Body of pancreas (tissue), 4 donors: Measurements from ENCODE around the gene AVPR1B. TPM values are rescaled to one million over a fixed set of nuclear protein-coding genes. Genes with fewer than 3 reads are reported as not detected.

Experiments
- ATAC-seq: fragments of 150-250 bp; one replicate; pipeline ENCODE4 v1.9.1; 2016
- DNase-seq, 4 donors: peaks; one replicate each; pipeline ENCODE4 v3.0.0-alpha.2; 2019
- H3K27ac ChIP-seq, 4 donors: fragments of 200-600 bp; sonication (generic); 1 replicate in 3 of 4; 2 replicates in 1 of 4; pipeline versions ENCODE4 v1.5.1 to v1.6.1; 2016 to 2019; ENCODE audit warnings: mild to moderate bottlenecking in 1 of 4, mixed read lengths in 1 of 4, moderate library complexity in 1 of 4
- H3K27me3 ChIP-seq, 2 donors: fragments of 200-600 bp; sonication (generic); one replicate each; pipeline ENCODE4 v1.6.0; 2016; ENCODE audit warnings: mild to moderate bottlenecking in 1 of 2
- H3K36me3 ChIP-seq, 2 donors: fragments of 200-600 bp; sonication (generic); replicated peaks in 1 of 2; 2 replicates each; pipeline ENCODE4 v1.5.1; 2016; ENCODE audit warnings: low read depth in 2 of 2; ENCODE audit not compliant: insufficient read depth in 1 of 2
- H3K4me1 ChIP-seq: fragments of 200-600 bp; sonication (generic); one replicate; pipeline ENCODE4 v1.6.0; 2016
- H3K4me3 ChIP-seq, 2 donors: fragments of 200-600 bp; sonication (generic); 1 replicate in 1 of 2; 2 replicates in 1 of 2; pipeline ENCODE4 v1.5.1; 2016 to 2019
- H3K9me3 ChIP-seq, 3 donors: fragments of 200-600 bp; sonication (generic); 1 replicate in 2 of 3; 2 replicates in 1 of 3; pipeline ENCODE4 v1.5.1; 2016
- CTCF ChIP-seq, 7 experiments: fragments of 450-650 bp in 4 of 7; fragments of 200-600 bp in 3 of 7; sonication (generic) in 3 of 7; IDR thresholded peaks; one replicate each; pipeline ENCODE4 v1.5.1; 2016 to 2019; ENCODE audit warnings: antibody characterized with exemption in 7 of 7
- POLR2A ChIP-seq, 3 donors: fragments of 450-650 bp; IDR thresholded peaks; one replicate each; pipeline ENCODE4 v1.6.1; 2016; ENCODE audit warnings: antibody characterized with exemption in 3 of 3, mild to moderate bottlenecking in 2 of 3
- WGBS, 2 donors: methylation state at CpG; one replicate each; pipeline ENCODE4 v1.1.5; 2017; 5-methylcytosine and 5-hydroxymethylcytosine counted together
- intact Hi-C: fragments of 100-400 bp; cut with DNase I; formaldehyde crosslinking; loops from one replicate; pipeline ENCODE4 v1.15.1; 2023
- total RNA-seq, 2 donors: library from RNA; depleted of rRNA; stranded (reverse); fragments of >200 nt; gene quantifications; one replicate each; pipeline ENCODE4 v1.1.0, GENCODE V29; 2016

Gene AVPR1B
- total RNA-seq, 2 donors from 2014 or later = 0.78 TPM; not detected in 1

GRCh38 chr1:206101351-206102045, 15.7 kb downstream of the AVPR1B start:
- WGBS, 2 donors = 65 to 73% methylated on average over 6 of the region's 6 CpGs
- Histone ChIP-seq H3K36me3 (no peaks in the 10 kb centered on the region), H3K27me3 (no peaks in the 10 kb centered on the region), H3K4me1 (peaks cover 4% of the 10 kb centered on the region), H3K9me3 (no peaks in the 10 kb centered on the region), H3K4me3 (no peak overlapping the region), H3K27ac (no peak overlapping the region)
- DNase-seq (no peak), ATAC-seq (no peak)
- intact Hi-C loops = no loop called here
- TF ChIP-seq POLR2A (IDR thresholded peaks at IDR 0.05) (no peak), CTCF (IDR thresholded peaks at IDR 0.05) (no peak)

GRCh38 chr1:206100226-206100815, 16.9 kb downstream of the AVPR1B start:
- intact Hi-C loops = no loop called here
- H3K9me3 ChIP-seq = no peaks in the 10 kb centered on the region
- ATAC-seq (no peak), DNase-seq (no peak)
- no peak for TF ChIP-seq POLR2A (IDR thresholded peaks at IDR 0.05)
- TF ChIP-seq CTCF (IDR thresholded peaks at IDR 0.05) = no peak
- no peak overlapping the region for H3K4me3 ChIP-seq
- no peak overlapping the region for H3K27ac ChIP-seq
- no peaks in the 10 kb centered on the region for H3K27me3 ChIP-seq
- H3K4me1 ChIP-seq = no peaks in the 10 kb centered on the region
- 83 to 85% methylated on average over 1 of the region's 1 CpG for WGBS, 2 donors
- H3K36me3 ChIP-seq = no peaks in the 10 kb centered on the region

- H3K27ac ChIP-seq = no peak overlapping the region
- WGBS, 2 donors = 69 to 75% methylated on average over 9 of the region's 9 CpGs
- DNase-seq = no peak
- intact Hi-C loops = no loop called here
- H3K4me3 ChIP-seq = no peak overlapping the region
- no peak for ATAC-seq
- no peaks in the 10 kb centered on the region for H3K9me3 ChIP-seq
- no peaks in the 10 kb centered on the region for H3K36me3 ChIP-seq
- H3K4me1 ChIP-seq = no peaks in the 10 kb centered on the region
- TF ChIP-seq POLR2A (IDR thresholded peaks at IDR 0.05) = no peak
- no peak for TF ChIP-seq CTCF (IDR thresholded peaks at IDR 0.05)
- H3K27me3 ChIP-seq = no peaks in the 10 kb centered on the region
These were observed 18.8 kb downstream of the AVPR1B start for GRCh38 chr1:206098242-206098919.

GRCh38 chr1:206097381-206097780, 19.8 kb downstream of the AVPR1B start:
- no peak for DNase-seq
- no peaks in the 10 kb centered on the region for H3K9me3 ChIP-seq
- H3K36me3 ChIP-seq = no peaks in the 10 kb centered on the region
- intact Hi-C loops = no loop called here
- WGBS, 2 donors = 53 to 65% methylated on average over 2 to 3 of the region's 3 CpGs
- H3K27me3 ChIP-seq = no peaks in the 10 kb centered on the region
- ATAC-seq = no peak
- no peak overlapping the region for H3K27ac ChIP-seq
- no peak for TF ChIP-seq CTCF (IDR thresholded peaks at IDR 0.05)
- TF ChIP-seq POLR2A (IDR thresholded peaks at IDR 0.05) = no peak
- H3K4me3 ChIP-seq = no peak overlapping the region
- no peaks in the 10 kb centered on the region for H3K4me1 ChIP-seq
